K562 (cell line): ENCODE measurements around the gene TESK2. TPM values are rescaled to one million over a fixed set of nuclear protein-coding genes. Genes with fewer than 3 reads are reported as not detected.

Experiments
- ATAC-seq: fragments of 200-7000 bp; cut with Tn5 transposase; 3 replicates; pipeline ENCODE4 v1.9.1; 2020; ENCODE audit warnings: moderate library complexity
- BruUV-seq: library from RNA; stranded (reverse); fragments of 400-500 nt; replicated peaks from 2 replicates; lab custom pipeline; 2021; lab: Mats Ljungman, UMichigan
- CTCF ChIA-PET: fragments of 300-600 bp; formaldehyde crosslinking; extraction: SDS; loops from one replicate; lab custom pipeline; 2021; ENCODE audit warnings: low intra/inter-chr PET ratio; lab: Yijun Ruan, JAX
- POLR2A ChIA-PET: fragments of 300-600, 350-650 bp; sonication (Branson Sonifier 250); formaldehyde crosslinking; extraction: SDS; loops from one replicate; lab custom pipeline; 2021; ENCODE audit warnings: antibody characterized with exemption, inconsistent platforms; lab: Yijun Ruan, JAX
- DNase-seq, 4 experiments: peaks; one replicate each; pipeline versions ENCODE4 v3.0.0 to v3.0.0-alpha.2; 2011 to 2018; ENCODE audit warnings: low spot score in 3 of 4, mixed read lengths in 3 of 4; ENCODE audit errors: extremely low read depth in 1 of 4
- FAIRE-seq: peaks from 2 replicates; lab custom pipeline; 2011; peaks lifted over from hg19 to GRCh38; lab: Jason Lieb, UNC
- H2AFZ ChIP-seq: 2 replicates; pipeline ENCODE4 v1.6.0; 2011; ENCODE audit warnings: low read depth, low read length, control low read depth, inconsistent platforms
- H3K27ac ChIP-seq: fragments of 200-600 bp; 3 replicates; pipeline ENCODE4 v1.8.0; 2011; ENCODE audit warnings: low read depth, mild to moderate bottlenecking, control low read depth, inconsistent platforms, low read length, moderate library complexity, mixed read lengths; ENCODE audit errors: extremely low read depth
- H3K27me3 ChIP-seq, 2 experiments: fragments of 300-600 bp in 1 of 2; 2 replicates in 1 of 2; 3 replicates in 1 of 2; pipeline versions ENCODE4 v1.6.0 to v1.8.0; 2011; ENCODE audit warnings: inconsistent platforms in 2 of 2, low read length in 2 of 2, mild to moderate bottlenecking in 1 of 2, mixed read lengths in 1 of 2, moderate library complexity in 1 of 2; ENCODE audit not compliant: control insufficient read depth in 2 of 2, insufficient read depth in 2 of 2
- H3K36me3 ChIP-seq: fragments of 300-600 bp; 3 replicates; pipeline ENCODE4 v1.8.0; 2011; ENCODE audit warnings: mild to moderate bottlenecking, low read length, inconsistent platforms; ENCODE audit not compliant: control insufficient read depth, insufficient read depth
- H3K4me1 ChIP-seq, 2 experiments: fragments of 200-600 bp in 1 of 2; replicated peaks in 1 of 2; 2 replicates in 1 of 2; 3 replicates in 1 of 2; pipeline versions ENCODE4 v1.5.1 to v1.8.0; 2011; ENCODE audit warnings: inconsistent platforms in 2 of 2, low read length in 2 of 2, mild to moderate bottlenecking in 1 of 2, mixed read lengths in 1 of 2, moderate library complexity in 1 of 2; ENCODE audit not compliant: control insufficient read depth in 2 of 2, insufficient read depth in 2 of 2
- H3K4me2 ChIP-seq: 2 replicates; pipeline ENCODE4 v1.6.1; 2011; ENCODE audit warnings: low read length, control low read depth, inconsistent platforms, mixed read lengths; ENCODE audit not compliant: insufficient read depth
- H3K4me3 ChIP-seq: fragments of 200-600 bp; sonication (generic), shearing (Covaris generic); 2 replicates; pipeline ENCODE4 v1.5.1; 2016; ENCODE audit warnings: control low read depth, inconsistent platforms
- H3K79me2 ChIP-seq: fragments of 200-600 bp; 3 replicates; pipeline ENCODE4 v1.8.0; 2011; ENCODE audit warnings: low read length, inconsistent platforms; ENCODE audit not compliant: control insufficient read depth, insufficient read depth
- H3K9ac ChIP-seq, 2 experiments: 2 replicates each; pipeline versions ENCODE4 v1.6.0 to v1.6.1; 2011; ENCODE audit warnings: low read depth in 2 of 2, low read length in 2 of 2, control low read depth in 1 of 2, inconsistent platforms in 1 of 2, mild to moderate bottlenecking in 1 of 2, mixed read lengths in 1 of 2; ENCODE audit not compliant: insufficient read depth in 1 of 2
- H3K9me1 ChIP-seq: one replicate; pipeline ENCODE4 v1.6.0; 2011; ENCODE audit warnings: inconsistent platforms, mild to moderate bottlenecking, low read length, moderate library complexity; ENCODE audit not compliant: control insufficient read depth, insufficient read depth
- H3K9me3 ChIP-seq: replicated peaks from 2 replicates; pipeline ENCODE4 v1.5.1; 2011; ENCODE audit warnings: low read depth, low read length, inconsistent platforms; ENCODE audit not compliant: control insufficient read depth, insufficient read depth
- H4K20me1 ChIP-seq: replicated peaks from 2 replicates; pipeline ENCODE4 v1.6.1; 2011; ENCODE audit warnings: low read length, inconsistent platforms, mixed read lengths; ENCODE audit not compliant: control insufficient read depth, insufficient read depth
- ARID1B ChIP-seq: fragments of 450-650 bp; IDR thresholded peaks from 2 replicates; pipeline ENCODE4 v1.6.1; 2016; ENCODE audit warnings: antibody characterized with exemption, mild to moderate bottlenecking, inconsistent platforms
- CBFA2T2 ChIP-seq: fragments of 450-650 bp; conservative IDR thresholded peaks from 2 replicates; pipeline ENCODE4 v1.6.1; 2017; ENCODE audit warnings: mild to moderate bottlenecking
- CBFA2T3 ChIP-seq: fragments of 450-650 bp; IDR thresholded peaks from 2 replicates; pipeline ENCODE4 v1.6.1; 2017
- CBX1 ChIP-seq: sonication (generic); IDR thresholded peaks from 2 replicates; pipeline ENCODE4 v1.6.1; 2016; ENCODE audit warnings: antibody characterized with exemption, low read depth, mild to moderate bottlenecking
- ETV6 ChIP-seq, 3 experiments: fragments of 150-350 bp in 1 of 3; sonication (generic) in 1 of 3; formaldehyde crosslinking in 1 of 3; IDR thresholded peaks; 2 replicates each; pipeline versions ENCODE4 v1.6.1 to v1.8.0; 2014 to 2022; ENCODE audit warnings: borderline replicate concordance in 2 of 3, low read depth in 2 of 3, antibody characterized with exemption in 1 of 3, low read length in 1 of 3, mild to moderate bottlenecking in 1 of 3, missing genetic modification reagents in 1 of 3
- MECOM ChIP-seq: fragments of 250-450 bp; sonication (Bioruptor Pico); IDR thresholded peaks from 2 replicates; pipeline ENCODE4 v1.8.0; 2022; ENCODE audit warnings: inconsistent platforms
- MTA2 ChIP-seq: fragments of 450-650 bp; IDR thresholded peaks from 2 replicates; pipeline ENCODE4 v1.6.1; 2016; ENCODE audit warnings: low read depth
- NCOA2 ChIP-seq, 2 experiments: fragments of 450-650 bp; IDR thresholded peaks; 2 replicates each; pipeline ENCODE4 v1.6.1; 2018; ENCODE audit warnings: mild to moderate bottlenecking in 2 of 2, moderate library complexity in 1 of 2; ENCODE audit not compliant: partially characterized antibody in 2 of 2
- NCOR1 ChIP-seq: fragments of 450-650 bp; IDR thresholded peaks from 2 replicates; pipeline ENCODE4 v1.6.1; 2016; ENCODE audit warnings: mild to moderate bottlenecking, moderate library complexity
- NFATC3 ChIP-seq: fragments of 450-650 bp; IDR thresholded peaks from 2 replicates; pipeline ENCODE4 v1.6.1; 2017; ENCODE audit warnings: mild to moderate bottlenecking
- POLR3G ChIP-seq: IDR thresholded peaks from 2 replicates; pipeline ENCODE4 v1.6.1; 2011; ENCODE audit not compliant: insufficient read length, insufficient replicate concordance; ENCODE audit errors: extremely low read depth
- TAL1 ChIP-seq: fragments of 450-650 bp; IDR thresholded peaks from 2 replicates; pipeline ENCODE4 v1.6.1; 2016; ENCODE audit warnings: mild to moderate bottlenecking
- TCF3 ChIP-seq: sonication (generic); formaldehyde crosslinking; IDR thresholded peaks from 2 replicates; pipeline ENCODE4 v1.4.0; 2020; ENCODE audit warnings: mild to moderate bottlenecking, missing genetic modification reagents
- TEAD4 ChIP-seq, 2 experiments: sonication (generic) in 1 of 2; formaldehyde crosslinking in 1 of 2; IDR thresholded peaks; 2 replicates each; pipeline versions ENCODE4 v1.6.1 to v1.8.0; 2012 to 2022; ENCODE audit warnings: borderline replicate concordance in 1 of 2, inconsistent platforms in 1 of 2, low read length in 1 of 2, mild to moderate bottlenecking in 1 of 2, missing genetic modification reagents in 1 of 2
- ZNF639 ChIP-seq, 2 experiments: fragments of 200-800 bp in 1 of 2; sonication (Bioruptor generic) in 1 of 2; sonication (generic) in 1 of 2; formaldehyde crosslinking in 1 of 2; IDR thresholded peaks in 1 of 2; conservative IDR thresholded peaks in 1 of 2; 2 replicates each; pipeline versions ENCODE4 v1.5.0 to v1.6.1; 2016 to 2020; ENCODE audit warnings: missing compliant biosample characterization in 1 of 2, missing genetic modification characterization in 1 of 2, missing genetic modification reagents in 1 of 2
- WGBS: fragments of 100-300 bp; shearing (Covaris generic); methylation state at CpG from one replicate; pipeline ENCODE4 v1.1.6; 2016; ENCODE audit warnings: low coverage, mixed read lengths; ENCODE audit not compliant: insufficient coverage; ENCODE audit errors: missing lambda C conversion rate; 5-methylcytosine and 5-hydroxymethylcytosine counted together
- in situ Hi-C: fragments of 300-500 bp; cut with MboI; formaldehyde crosslinking; loops from 4 replicates; pipeline ENCODE4 v1.15.0; 2018; ENCODE audit warnings: inconsistent platforms, mixed read lengths
- intact Hi-C: fragments of 100-400 bp; cut with micrococcal nuclease; formaldehyde crosslinking; loops from 2 replicates; pipeline ENCODE4 v1.14.2; 2022
- polyA plus RNA-seq, 8 experiments: library from polyadenylated mRNA; depleted of rRNA in 4 of 8; stranded (reverse) in 5 of 8; unstranded in 3 of 8; fragments of >200 nt; fragmentation: Nextera tagmentation in 2 of 8; fragmentation: Illumina TruSeq in 1 of 8; extraction: Ambion mirVana in 2 of 8; extraction: Trizol in 1 of 8; gene quantifications; 2 replicates each; pipeline versions ENCODE4 v1.2.1 to v1.2.3, GENCODE V29; 2011 to 2014; ENCODE audit warnings: inconsistent platforms in 1 of 8, missing spikeins in 1 of 8
- total RNA-seq, 7 experiments: library from RNA; depleted of rRNA in 6 of 7; stranded (reverse); fragments of >200 nt in 6 of 7; fragmentation: Illumina TruSeq in 2 of 7; extraction: Trizol in 2 of 7; gene quantifications; 2 replicates each; pipeline versions ENCODE4 v1.2.1 to v1.2.3, GENCODE V29; 2011 to 2021; ENCODE audit warnings: low replicate concordance in 1 of 7
- TF ChIP-seq, protein P1 (sequence below), 2 experiments: fragments of 450-650 bp; conservative IDR thresholded peaks; 2 replicates each; pipeline ENCODE4 v1.6.1; 2017; ENCODE audit warnings: mild to moderate bottlenecking in 2 of 2, moderate library complexity in 2 of 2

Gene TESK2
- total and polyA plus RNA-seq, 9 of the 15 experiments (the other 6 are each of a cell fraction or from before 2014, with no cell fraction given): 1.6 to 5.3 (median 3.7) TPM

DNA sequence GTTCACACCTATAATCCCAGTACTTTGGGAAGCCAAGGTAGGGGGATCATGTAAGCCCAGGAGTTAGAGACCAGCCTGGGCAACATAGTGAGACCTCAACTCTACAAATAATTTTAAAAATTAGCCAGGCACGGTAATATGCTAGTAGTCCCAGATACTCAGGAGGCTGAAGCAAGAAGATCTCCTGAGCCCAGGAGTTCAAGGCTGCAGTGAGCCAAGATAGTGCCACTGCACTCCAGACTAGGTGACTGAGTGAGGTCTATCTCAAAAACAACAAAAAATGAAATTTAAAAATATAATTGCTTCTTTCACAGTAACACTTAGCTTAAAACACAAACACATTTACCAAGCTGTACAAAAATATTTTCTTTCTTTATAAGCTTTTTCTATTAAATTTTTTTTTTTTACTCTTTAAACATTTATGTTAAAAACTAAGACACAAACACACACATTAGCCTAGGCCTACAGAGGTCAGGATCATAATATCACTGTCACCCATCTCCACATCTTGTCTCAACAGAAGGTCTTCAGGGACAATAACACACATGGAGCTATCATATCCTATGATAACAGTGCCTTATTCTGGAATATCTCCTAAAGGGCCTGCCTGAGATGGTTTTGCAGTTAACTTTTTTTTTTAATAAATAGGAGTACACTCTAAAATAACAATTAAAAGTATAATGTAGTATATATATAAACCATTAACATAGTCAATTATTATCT, 43.9 kb downstream of the TESK2 start:
- intact Hi-C loops (no loop called here), in situ Hi-C loops (no loop called here)
- peak overlapping the region; percentile 20; the same call in 1 of the 2 replicates for H2AFZ ChIP-seq
- ATAC-seq (peak; percentile 63), DNase-seq (peak in 1 of 4 experiments; percentile 51), FAIRE-seq (no peak)
- 0% methylated on average over 1 of the region's 1 CpG for WGBS
- H3K9ac ChIP-seq: no peak overlapping the region
- BruUV-seq: no TSS peak
- ChIA-PET POLR2A (interaction anchor here (0.6 to 1.8 kb wide), 9 partner anchors 10 to 717 kb away, joined by 3 to 6 read pairs (median 3); partner anchors contain the start of gene PRDX1), CTCF (no interaction called here)
- H3K36me3 ChIP-seq: no peaks in the 10 kb centered on the region
- H4K20me1 ChIP-seq: no peaks in the 10 kb centered on the region
- no peaks in the 10 kb centered on the region for H3K9me3 ChIP-seq
- no peak overlapping the region for H3K4me3 ChIP-seq
- no peaks in the 10 kb centered on the region for H3K27me3 ChIP-seq
- peaks cover 0 to 29% of the 10 kb centered on the region in 2 experiments; a peak in 3 of 5 replicates for H3K4me1 ChIP-seq
- H3K27ac ChIP-seq: peak overlapping the region; percentile 31; the same call in 2 of the 3 replicates
- no peaks in the 10 kb centered on the region for H3K9me1 ChIP-seq
- no peaks in the 10 kb centered on the region for H3K79me2 ChIP-seq
- TF ChIP-seq NCOR1 (peak; percentile 60), ZNF639 (CRISPR knock-in tag; conservative IDR thresholded peaks at IDR 0.05 in 1 of 2, IDR thresholded peaks at IDR 0.05 in 1 of 2) (peak in 1 of 2 experiments; percentile 41; a peak in 1 of 4 replicates), CBFA2T2 (0 out of 2 replicates have a peak, but pooled peaks have one; percentile 41), NCOA2 (IDR thresholded peaks at IDR 0.05; ENCODE audit: partially characterized antibody in 2 of 2) (no peak), POLR3G (no peak), MECOM (CRISPR knock-in tag) (peak; percentile 84), CBX1 (no peak), NFATC3 (no peak), MTA2 (peak; percentile 50), ETV6 (IDR thresholded peaks at IDR 0.05; ENCODE audit: borderline replicate concordance in 1 of 2, low read depth in 2 of 2, low read length in 1 of 2) (no peak), ETV6 (CRISPR knock-in tag; IDR thresholded peaks at IDR 0.05; ENCODE audit: borderline replicate concordance) (no peak), TEAD4 (IDR thresholded peaks at IDR 0.05; ENCODE audit: low read length) (0 out of 2 replicates have a peak, but pooled peaks have one; percentile 55), TEAD4 (CRISPR knock-in tag; IDR thresholded peaks at IDR 0.05; ENCODE audit: borderline replicate concordance) (no peak), TCF3 (CRISPR knock-in tag) (peak; percentile 40; the same call in 1 of the 2 replicates), CBFA2T3 (peak; percentile 77), TAL1 (peak; percentile 68), ARID1B (peak; percentile 73)
- TF ChIP-seq, protein P1, sequence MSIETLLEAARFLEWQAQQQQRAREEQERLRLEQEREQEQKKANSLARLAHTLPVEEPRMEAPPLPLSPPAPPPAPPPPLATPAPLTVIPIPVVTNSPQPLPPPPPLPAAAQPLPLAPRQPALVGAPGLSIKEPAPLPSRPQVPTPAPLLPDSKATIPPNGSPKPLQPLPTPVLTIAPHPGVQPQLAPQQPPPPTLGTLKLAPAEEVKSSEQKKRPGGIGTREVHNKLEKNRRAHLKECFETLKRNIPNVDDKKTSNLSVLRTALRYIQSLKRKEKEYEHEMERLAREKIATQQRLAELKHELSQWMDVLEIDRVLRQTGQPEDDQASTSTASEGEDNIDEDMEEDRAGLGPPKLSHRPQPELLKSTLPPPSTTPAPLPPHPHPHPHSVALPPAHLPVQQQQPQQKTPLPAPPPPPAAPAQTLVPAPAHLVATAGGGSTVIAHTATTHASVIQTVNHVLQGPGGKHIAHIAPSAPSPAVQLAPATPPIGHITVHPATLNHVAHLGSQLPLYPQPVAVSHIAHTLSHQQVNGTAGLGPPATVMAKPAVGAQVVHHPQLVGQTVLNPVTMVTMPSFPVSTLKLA (conservative IDR thresholded peaks at IDR 0.05): 0 out of 4 replicates have a peak, but pooled peaks of 1 of the 2 experiments have one; percentile 7
- peak overlapping the region; percentile 26; the same call in 1 of the 2 replicates for H3K4me2 ChIP-seq
